NCI-H1105 treated with DMSO at 0.1 percent for 48 hours (cell line): ENCODE data around the gene E2F4.
A peak's percentile ranks its signal among the peaks of the same experiment; 100 is the strongest.

ENCODE experiments used
- DNase-seq: peaks from one replicate; lab custom pipeline; 2025; lab: John Stamatoyannopoulos, UW

E2F4 gene

GRCh38 chr16:67208154-67208896, 16.4 kb downstream of the E2F4 start:
- no peak for DNase-seq

- DNase-seq: no peak
Observed at GRCh38 chr16:67209565-67209964, 17.6 kb downstream of the E2F4 start.

DNA sequence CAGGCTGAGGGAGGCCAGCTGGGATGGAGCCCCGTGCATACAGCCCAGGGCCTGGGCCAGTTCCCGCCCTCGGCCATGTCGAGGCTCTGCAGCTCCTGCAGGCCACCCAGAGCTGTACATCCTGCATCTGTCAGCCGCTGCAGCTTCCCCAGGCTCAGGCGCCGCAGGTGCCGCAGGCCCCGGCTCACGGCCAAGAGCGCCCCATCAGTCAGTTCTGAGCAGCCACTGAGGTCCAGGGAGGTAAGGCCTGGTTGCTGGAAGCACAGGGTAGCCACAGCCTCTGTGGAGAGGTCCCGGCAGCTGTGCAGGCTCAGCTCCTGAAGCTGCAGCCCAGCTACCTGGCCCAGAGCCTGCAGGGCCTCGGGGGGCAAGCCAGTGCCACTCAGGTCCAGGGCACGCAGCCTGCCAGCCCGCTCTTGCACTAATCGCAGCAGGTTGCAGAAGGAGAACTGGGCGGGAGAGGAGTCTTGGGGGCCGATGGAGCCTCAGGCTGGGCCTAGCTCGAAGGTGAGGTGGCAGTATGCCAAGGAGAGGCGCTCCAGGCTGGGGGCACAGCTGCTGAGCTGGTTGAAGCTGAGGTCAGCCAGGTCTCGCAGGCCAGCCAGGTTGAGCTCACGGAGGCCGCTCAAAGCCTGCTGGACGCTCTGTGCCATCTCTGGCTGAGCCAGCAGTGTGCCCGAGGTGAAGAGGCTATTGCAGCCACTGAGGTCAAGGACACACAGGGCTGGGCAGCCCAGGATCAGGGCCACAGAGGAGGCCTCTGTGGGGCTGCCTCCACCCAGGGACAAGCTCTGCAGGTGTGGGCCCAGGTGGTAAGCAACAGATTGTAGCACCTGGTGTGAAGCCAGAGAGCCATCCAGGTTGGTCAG, 18.3 kb downstream of the E2F4 start:
- DNase-seq: no peak

GRCh38 chr16:67211674-67212073, 19.7 kb downstream of the E2F4 start:
- no peak for DNase-seq

GRCh38 chr16:67212766-67213165, 20.8 kb downstream of the E2F4 start:
- DNase-seq: no peak

DNA sequence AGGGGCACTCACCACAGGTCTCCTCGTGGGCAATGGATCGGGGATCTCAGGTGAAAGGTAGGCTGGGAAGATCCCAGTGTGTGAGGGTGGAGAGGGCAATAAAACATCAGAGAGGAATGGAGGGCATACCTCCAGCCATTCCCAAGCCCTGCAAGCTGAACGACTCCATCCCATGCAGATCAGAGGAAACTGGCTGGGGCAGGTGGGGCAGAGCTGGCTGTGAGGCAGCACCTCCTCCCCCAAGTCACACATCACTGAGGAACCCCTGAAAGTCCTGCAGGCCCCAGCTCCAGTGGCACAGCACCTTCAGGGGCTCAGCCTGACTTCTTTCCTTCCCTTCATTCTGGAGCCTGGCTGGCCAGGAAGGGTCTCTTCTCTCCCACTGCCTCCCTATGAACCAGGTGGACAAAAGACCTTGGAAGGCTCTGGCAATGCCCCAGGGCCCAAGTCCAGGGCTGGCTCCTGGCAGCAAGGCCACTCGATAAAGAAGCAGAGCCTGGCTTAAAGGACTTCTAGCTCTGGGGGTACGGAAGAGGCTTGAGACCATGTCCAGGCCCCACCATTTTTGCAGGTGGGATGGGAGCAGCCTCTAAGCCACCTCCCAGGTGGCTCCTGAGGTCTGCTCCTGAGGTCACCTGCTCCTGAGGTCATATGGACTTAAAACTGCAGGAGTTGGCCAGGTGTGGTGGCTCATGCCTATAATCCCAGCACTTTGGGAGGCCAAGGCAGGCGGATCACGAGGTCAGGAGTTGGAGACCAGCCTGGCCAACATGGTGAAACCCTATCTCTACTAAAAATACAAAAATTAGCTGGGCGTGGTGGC, 21.5 kb downstream of the E2F4 start:
- no peak for DNase-seq

DNA sequence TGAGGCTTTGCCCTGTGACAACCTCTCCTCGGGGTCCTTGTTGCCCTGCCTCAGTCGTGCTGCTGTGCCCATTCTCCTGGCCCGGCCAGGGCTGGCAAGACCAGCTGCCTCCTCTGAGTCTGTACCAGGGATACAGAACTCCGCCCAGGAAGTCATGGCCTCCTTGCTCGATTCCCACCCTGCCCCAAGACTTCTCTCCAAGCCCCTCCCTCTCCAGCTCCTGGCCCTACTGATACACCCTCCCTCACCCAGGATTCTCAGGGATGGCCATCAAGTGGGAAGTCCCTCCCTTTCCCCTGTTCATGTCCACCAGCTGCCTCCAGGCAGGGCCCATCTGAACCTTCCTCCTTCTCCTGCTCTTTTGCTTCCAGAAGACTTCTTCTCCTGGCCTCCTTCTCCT, 23.8 kb downstream of the E2F4 start:
- DNase-seq: no peak

- DNase-seq: no peak
Observed at GRCh38 chr16:67216612-67217490, 24.9 kb downstream of the E2F4 start.

DNA sequence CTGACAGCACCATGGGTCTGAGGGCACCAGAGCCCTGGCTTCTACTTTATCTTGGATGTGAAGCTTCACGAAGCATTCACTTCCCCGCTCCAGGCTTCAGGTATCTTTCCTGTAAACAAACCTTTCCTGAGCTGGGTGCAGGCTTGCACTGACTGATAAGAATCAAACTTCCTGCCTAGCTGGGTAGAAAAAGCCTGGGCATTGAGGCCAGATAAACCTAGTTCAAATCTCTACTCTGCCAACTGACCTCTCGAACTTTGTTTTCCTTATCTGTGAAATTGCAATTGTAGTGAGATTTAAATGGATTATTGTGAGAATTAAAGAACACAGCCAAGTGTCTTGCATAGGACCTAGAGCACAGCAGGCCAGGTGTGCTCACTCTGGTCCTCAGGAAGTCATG, 32.0 kb downstream of the E2F4 start:
- no peak for DNase-seq

- DNase-seq: no peak
Observed at GRCh38 chr16:67226295-67226803, 34.4 kb downstream of the E2F4 start.

DNA sequence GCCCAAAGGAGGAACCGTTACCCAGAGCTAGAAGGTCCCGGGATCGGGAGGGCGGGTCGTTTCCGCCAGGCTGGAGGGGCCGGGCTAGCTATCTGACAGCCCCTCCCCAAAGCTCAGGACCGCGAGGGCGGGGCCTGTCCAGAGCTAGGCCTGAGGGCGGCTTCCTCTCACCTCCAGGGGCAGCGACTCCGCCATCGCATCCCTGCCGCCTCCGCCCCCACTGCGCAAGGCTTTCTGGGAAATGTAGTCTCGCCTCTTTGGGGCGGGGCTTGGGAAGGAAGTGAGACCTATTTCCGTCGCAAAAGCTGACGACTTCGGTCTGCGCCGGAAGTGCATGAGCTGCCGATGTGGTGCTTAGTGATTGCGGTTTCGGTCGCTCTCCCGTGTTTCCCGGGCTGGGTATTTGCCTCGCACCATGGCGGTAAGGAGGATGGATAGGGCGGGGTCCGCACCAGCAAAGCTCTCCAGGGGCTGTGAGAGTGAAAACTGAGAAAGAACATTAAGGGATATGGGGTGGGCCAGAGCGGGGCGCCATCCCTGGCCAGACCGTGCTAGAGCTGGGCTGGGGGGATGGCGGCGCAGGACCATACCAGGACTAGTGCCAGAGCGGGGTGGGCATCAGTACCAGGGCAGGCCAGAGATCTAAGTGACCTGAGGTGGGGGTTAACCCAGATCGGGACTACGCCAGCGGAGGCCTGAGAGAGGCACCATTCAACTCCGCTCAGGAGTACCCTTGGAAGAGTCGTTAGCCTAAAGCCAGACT, 35.0 kb downstream of the E2F4 start, which contains the start of gene TMEM208:
Gene TMEM208 (plus strand): TSS at position 327 of the 763 bp plus-strand sequence. CDS start 89 bp downstream, at position 416.
- peak; percentile 90 for DNase-seq

GRCh38 chr16:67227567-67227921, 35.6 kb downstream of the E2F4 start:
- DNase-seq: no peak

GRCh38 chr16:67228034-67228785, 36.3 kb downstream of the E2F4 start:
- no peak for DNase-seq

DNA sequence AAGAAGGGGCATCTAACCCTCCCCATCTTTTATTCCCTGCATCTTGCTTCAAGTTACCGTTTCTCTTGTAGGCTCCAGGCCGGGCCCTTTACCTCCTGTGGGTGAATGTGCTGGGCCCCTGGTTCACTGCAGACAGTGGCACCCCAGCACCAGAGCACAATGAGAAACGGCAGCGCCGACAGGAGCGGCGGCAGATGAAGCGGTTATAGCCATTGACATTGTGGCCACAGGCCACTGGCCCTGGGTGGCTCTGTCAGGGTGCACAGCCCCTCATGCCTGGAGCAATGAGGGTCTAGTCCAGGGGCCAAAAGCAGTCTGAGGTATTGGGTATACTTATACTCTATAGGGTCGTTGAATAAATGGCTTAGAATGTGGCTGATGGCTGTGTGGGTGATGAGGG, 37.0 kb downstream of the E2F4 start:
- DNase-seq: no peak

DNA sequence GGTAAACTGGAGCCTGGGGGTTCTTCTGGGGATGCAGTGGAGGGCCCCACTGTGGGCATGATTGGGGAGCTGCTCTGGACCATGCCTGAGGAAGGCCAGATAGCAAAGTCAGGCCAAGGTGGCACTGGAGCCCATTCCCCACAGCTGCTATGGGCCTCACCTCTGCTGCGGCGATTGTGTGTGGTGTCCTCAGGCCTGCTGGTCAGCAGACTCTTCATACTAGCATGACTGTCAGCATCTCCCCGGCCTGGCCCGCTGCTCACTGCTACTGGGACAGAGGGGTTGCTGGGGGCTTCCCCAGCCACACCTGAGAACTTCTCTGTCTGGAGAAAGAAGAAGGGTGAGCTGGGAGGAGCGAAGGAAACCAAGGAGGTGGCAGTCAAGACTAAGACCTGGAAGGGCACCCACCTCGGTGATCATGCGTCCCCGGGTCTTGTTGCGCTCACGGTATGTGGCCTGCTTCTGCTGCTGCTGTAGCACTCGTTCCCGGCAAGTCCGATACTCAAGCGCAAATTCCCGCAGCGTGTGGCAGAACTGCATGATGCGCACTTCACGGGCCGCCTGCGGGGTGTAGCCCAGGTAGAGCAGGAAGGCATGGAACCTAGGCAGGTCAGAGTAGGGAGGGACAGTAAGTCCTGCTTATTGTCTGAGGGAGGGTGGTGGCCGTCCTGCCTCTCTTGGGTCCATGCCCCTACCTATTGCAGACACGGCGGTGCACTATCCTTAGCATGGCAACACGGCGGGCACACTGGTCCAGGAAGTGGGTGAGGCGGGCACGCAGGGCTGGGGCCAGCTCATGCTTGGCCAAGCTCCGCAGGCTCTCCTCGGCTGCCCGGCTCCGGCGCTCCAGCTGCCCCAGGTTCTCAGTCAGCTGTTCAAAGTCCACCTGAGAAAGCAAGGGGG, 38.2 kb downstream of the E2F4 start:
- no peak for DNase-seq

GRCh38 chr16:67230809-67231660, 39.1 kb downstream of the E2F4 start:
- no peak for DNase-seq

DNA sequence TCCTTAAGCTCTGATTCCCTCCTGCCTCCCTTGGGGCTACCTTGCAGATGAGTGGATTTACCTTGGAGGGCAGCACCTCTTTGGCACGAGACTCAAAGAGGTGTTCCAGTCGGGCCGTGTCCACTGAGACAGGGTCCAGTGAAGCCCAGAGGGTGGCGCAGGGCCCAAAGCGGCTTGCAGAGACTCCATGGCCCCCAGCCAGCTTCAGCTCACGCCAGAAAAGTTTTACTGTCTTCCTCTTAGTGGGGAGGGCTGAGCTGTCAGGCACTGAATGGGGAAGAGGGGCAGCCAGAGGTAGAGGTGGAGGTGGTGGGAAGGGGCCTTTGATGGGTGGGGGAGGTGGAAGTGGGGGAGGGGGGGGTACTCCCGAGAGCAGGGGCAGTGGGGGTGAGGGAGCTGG, 41.6 kb downstream of the E2F4 start:
- no peak for DNase-seq

DNA sequence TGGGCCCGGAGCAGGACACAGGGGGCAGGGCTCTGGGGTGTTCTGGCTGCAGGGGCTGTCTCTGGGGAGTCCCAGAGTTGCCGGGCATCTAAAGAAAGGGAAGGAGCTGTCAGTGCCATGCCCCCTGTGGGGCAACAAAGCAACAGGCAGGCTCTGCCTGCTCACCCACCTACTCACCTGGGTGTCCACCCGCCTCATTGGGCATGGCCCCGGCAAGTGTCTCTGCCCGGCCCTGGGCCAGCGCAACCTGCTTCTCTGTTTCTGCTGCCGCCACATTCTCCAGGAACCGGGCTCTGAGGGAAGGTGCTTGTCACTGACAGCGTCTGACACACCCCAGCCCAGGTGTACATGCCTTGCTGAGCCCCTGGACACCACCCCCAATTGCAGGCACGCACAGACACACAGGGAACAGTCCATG, 42.2 kb downstream of the E2F4 start:
- DNase-seq: no peak
